Measurements from ENCODE around the gene PTPRM.
"Not testable (repeated sequence)": the region's sequence is repeated elsewhere in the genome, so short reads cannot be mapped to it uniquely, and the experiment has no call there.

PTPRM gene

DNA sequence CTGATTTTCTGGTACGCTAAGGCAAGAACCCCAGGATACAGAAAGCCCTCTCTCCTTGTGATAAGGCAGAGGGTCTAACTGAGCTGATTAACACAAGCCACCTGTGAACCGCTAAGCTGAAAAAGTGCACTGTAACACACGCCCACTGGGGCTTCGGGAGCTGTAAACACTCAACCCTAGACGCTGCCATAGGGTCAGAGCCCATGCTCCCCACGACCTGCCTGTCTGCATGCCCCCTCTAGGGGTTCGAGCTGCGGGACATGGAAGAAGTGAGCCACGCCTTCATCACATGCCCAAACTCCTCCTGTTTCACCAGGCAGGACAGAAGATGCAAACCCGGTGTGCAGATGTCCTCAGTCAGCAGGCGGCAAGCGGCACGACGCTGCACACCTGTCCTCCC is 868.3 kb downstream of the PTPRM start:
- Histone ChIP-seq H3K4me3 (ENCODE audit: low read depth in 1 of 2, low read length in 1 of 2) (no peak overlapping the region), H3K27ac (no peak overlapping the region), H3K9me3 (no peaks in the 10 kb centered on the region), H3K36me3 (no peaks in the 10 kb centered on the region), H3K27me3 (no peaks in the 10 kb centered on the region), H3K4me1 (ENCODE audit: control insufficient read depth in 1 of 2, insufficient read depth in 1 of 2, low read depth in 1 of 2, low read length in 1 of 2) (no peaks in the 10 kb centered on the region)
- TF ChIP-seq, protein P1, sequence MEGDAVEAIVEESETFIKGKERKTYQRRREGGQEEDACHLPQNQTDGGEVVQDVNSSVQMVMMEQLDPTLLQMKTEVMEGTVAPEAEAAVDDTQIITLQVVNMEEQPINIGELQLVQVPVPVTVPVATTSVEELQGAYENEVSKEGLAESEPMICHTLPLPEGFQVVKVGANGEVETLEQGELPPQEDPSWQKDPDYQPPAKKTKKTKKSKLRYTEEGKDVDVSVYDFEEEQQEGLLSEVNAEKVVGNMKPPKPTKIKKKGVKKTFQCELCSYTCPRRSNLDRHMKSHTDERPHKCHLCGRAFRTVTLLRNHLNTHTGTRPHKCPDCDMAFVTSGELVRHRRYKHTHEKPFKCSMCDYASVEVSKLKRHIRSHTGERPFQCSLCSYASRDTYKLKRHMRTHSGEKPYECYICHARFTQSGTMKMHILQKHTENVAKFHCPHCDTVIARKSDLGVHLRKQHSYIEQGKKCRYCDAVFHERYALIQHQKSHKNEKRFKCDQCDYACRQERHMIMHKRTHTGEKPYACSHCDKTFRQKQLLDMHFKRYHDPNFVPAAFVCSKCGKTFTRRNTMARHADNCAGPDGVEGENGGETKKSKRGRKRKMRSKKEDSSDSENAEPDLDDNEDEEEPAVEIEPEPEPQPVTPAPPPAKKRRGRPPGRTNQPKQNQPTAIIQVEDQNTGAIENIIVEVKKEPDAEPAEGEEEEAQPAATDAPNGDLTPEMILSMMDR (IDR thresholded peaks at IDR 0.05) = no peak

DNA sequence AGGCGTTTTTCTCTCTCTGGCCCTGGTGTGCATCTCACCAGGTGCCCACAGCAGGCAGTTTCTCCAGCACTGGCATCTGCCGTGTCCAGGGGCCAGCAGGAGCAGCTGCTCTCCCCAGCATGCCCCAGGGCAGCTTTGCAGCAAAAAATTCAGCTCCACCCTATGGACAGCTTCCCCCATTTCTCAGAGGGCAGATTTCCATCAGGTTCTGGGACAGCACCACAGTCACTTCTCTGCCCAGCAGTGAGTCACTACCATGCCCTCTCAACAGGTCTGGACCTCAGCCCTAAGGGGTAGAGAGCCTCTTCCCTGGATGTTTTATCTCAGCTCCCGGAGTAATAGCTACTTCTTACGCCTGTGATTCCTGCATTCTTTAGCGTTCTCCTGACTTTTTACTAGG is 871.9 kb downstream of the PTPRM start:
- no peaks in the 10 kb centered on the region for H3K36me3 ChIP-seq
- no peaks in the 10 kb centered on the region for H3K9me3 ChIP-seq
- no peaks in the 10 kb centered on the region for H3K4me1 ChIP-seq (ENCODE audit: control insufficient read depth in 1 of 2, insufficient read depth in 1 of 2, low read depth in 1 of 2, low read length in 1 of 2)
- no peak overlapping the region for H3K27ac ChIP-seq
- H3K4me3 ChIP-seq (ENCODE audit: low read depth in 1 of 2, low read length in 1 of 2) = no peak overlapping the region
- TF ChIP-seq, protein P1 (IDR thresholded peaks at IDR 0.05) = no peak
- H3K27me3 ChIP-seq = no peaks in the 10 kb centered on the region

DNA sequence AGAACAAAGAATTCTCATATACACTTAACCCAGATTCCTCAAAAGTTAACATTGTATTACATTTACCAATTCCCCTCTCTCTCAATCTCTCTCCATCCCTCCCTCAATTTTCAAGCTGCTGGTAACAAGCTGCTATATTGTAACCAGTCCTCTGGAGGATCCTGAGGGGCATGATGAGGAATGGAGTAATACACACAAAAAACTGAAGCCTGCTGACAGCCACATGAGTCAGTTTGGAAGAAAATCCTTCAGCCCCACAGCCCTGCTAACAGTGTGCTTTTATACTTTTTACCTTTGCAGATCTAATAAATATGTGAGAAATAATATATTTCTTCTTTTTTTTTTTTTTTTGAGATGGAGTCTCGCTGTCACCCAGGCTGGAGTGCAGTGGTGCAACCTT is 876.4 kb downstream of the PTPRM start:
- TF ChIP-seq, protein P1 (IDR thresholded peaks at IDR 0.05) = no peak
- Histone ChIP-seq H3K27ac (no peak overlapping the region), H3K4me3 (ENCODE audit: low read depth in 1 of 2, low read length in 1 of 2) (no peak overlapping the region), H3K9me3 (no peaks in the 10 kb centered on the region), H3K27me3 (no peaks in the 10 kb centered on the region), H3K36me3 (no peaks in the 10 kb centered on the region), H3K4me1 (ENCODE audit: control insufficient read depth in 1 of 2, insufficient read depth in 1 of 2, low read depth in 1 of 2, low read length in 1 of 2) (no peaks in the 10 kb centered on the region)

DNA sequence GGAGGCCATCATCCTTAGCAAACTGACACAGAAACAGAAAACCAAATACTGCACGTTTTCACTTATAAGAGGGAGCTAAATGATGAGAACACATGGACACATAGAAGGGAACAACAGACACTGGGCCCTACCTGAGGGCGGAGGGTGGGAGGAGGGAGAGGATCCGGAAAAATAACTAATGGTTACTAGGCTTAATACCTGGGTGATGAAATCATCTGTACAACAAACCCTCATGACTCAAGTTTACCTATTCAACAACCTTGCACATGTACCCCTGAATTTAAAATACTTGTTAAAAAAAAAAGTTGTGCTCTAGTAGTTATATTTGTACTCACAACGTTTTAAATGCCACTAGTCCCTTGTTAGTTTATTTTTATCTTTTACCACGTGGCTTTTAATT is 879.8 kb downstream of the PTPRM start:
- H3K9me3 ChIP-seq; H3K36me3 ChIP-seq; H3K4me3 ChIP-seq (ENCODE audit: low read depth in 1 of 2, low read length in 1 of 2); H3K4me1 ChIP-seq (ENCODE audit: control insufficient read depth in 1 of 2, insufficient read depth in 1 of 2, low read depth in 1 of 2, low read length in 1 of 2); H3K27me3 ChIP-seq; H3K27ac ChIP-seq: not testable (repeated sequence)

DNA sequence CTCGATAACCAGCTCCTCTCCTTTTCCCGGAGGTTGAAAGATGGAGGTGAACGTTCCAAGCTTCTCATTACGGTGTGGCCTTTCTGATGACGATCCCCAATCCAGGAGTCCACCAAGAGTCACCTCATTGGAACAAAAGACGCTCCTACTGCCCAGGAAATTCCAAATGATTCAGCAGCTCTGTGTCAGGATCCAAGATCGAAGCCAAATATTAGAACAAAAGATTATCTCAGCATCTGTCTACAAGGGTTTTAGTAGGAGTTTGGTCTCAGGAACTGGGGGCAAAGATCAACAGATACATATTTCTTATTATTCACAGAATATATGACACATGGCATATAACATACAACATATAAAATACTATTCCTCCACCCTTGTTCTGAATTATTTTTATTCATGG is 881.0 kb downstream of the PTPRM start:
- no peaks in the 10 kb centered on the region for H3K4me1 ChIP-seq (ENCODE audit: control insufficient read depth in 1 of 2, insufficient read depth in 1 of 2, low read depth in 1 of 2, low read length in 1 of 2)
- H3K4me3 ChIP-seq (ENCODE audit: low read depth in 1 of 2, low read length in 1 of 2) = no peak overlapping the region
- H3K9me3 ChIP-seq = no peaks in the 10 kb centered on the region
- H3K36me3 ChIP-seq = no peaks in the 10 kb centered on the region
- TF ChIP-seq, protein P1 (IDR thresholded peaks at IDR 0.05) = no peak
- no peak overlapping the region for H3K27ac ChIP-seq
- H3K27me3 ChIP-seq = no peaks in the 10 kb centered on the region

DNA sequence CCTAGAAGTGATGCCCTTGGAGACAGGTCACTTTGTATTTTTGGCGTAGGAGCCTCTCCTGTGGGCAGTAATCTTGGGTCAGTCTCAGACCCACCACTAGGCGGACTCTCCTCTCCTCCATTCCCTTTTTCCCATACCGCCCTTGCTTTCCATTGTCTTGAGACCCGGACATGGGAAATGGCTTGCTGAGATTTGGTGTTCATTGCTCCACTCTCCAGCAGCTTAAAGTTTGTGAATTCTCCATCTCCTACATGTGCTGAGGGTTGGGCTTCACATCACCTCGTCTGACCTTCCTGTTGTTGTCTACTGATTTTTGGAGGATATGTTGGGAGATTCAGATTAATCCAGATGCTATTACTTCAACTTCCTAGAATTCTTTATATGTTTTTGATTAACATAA is 882.9 kb downstream of the PTPRM start:
- Histone ChIP-seq H3K27me3 (no peaks in the 10 kb centered on the region), H3K4me3 (ENCODE audit: low read depth in 1 of 2, low read length in 1 of 2) (no peak overlapping the region), H3K9me3 (no peaks in the 10 kb centered on the region), H3K27ac (no peak overlapping the region), H3K36me3 (no peaks in the 10 kb centered on the region), H3K4me1 (ENCODE audit: control insufficient read depth in 1 of 2, insufficient read depth in 1 of 2, low read depth in 1 of 2, low read length in 1 of 2) (no peaks in the 10 kb centered on the region)
- TF ChIP-seq, protein P1 (IDR thresholded peaks at IDR 0.05) = no peak

Measured in neutrophil (primary cell).